Measurements from ENCODE around the gene SLC48A1. TPM values are rescaled to one million over a fixed set of nuclear protein-coding genes. Genes with fewer than 3 reads are reported as not detected.

Gene SLC48A1
- total RNA-seq = 23.3 and 26.2 TPM in 2 replicates
- polyA plus RNA-seq = 28.9 and 29.2 TPM in 2 replicates

- Histone ChIP-seq H3K4me3 (peak within 1 kb of the TSS; percentile 98), H3K27me3 (no peaks in the 10 kb centered on the region), H3K9me3 (ENCODE audit: low read depth) (no peaks in the 10 kb centered on the region), H3K36me3 (no peaks in the 10 kb centered on the region), H3K4me1 (ENCODE audit: low read depth) (peaks cover 5% of the 10 kb centered on the region), H3K27ac (peak within 1 kb of the TSS; percentile 58)
- peak; percentile 29 for TF ChIP-seq CTCF (IDR thresholded peaks at IDR 0.05; ENCODE audit: low read depth, low read length)
- DNase-seq (ENCODE audit: low read depth in 1 of 2, low spot score in 1 of 2) = peak; percentile 62 to 89
Observed at GRCh38 chr12:47773062-47773857, at the start of gene SLC48A1. SLC48A1 (plus strand) TSS chr12:47773238; CDS start chr12:47773305, 67 bp downstream.

- DNase-seq (ENCODE audit: low read depth in 1 of 2, low spot score in 1 of 2) = no peak
- H3K27me3 ChIP-seq = no peaks in the 10 kb centered on the region
- H3K9me3 ChIP-seq (ENCODE audit: low read depth) = no peaks in the 10 kb centered on the region
- H3K27ac ChIP-seq = no peak within 1 kb of the TSS
- peaks cover 13% of the 10 kb centered on the region for H3K4me1 ChIP-seq (ENCODE audit: low read depth)
- no peak within 1 kb of the TSS for H3K4me3 ChIP-seq
- H3K36me3 ChIP-seq = no peaks in the 10 kb centered on the region
- no peak for TF ChIP-seq CTCF (IDR thresholded peaks at IDR 0.05; ENCODE audit: low read depth, low read length)
Observed at GRCh38 chr12:47725091-47725772, 47.8 kb upstream of the SLC48A1 start, which contains the start of gene ENDOU. ENDOU (minus strand) TSS chr12:47725490; CDS start chr12:47725413, 77 bp downstream.

GRCh38 chr12:47725893-47726292 lies 47.1 kb upstream of the SLC48A1 start:
- TF ChIP-seq CTCF (IDR thresholded peaks at IDR 0.05; ENCODE audit: low read depth, low read length) = no peak
- Histone ChIP-seq H3K4me3 (no peak overlapping the region), H3K36me3 (no peaks in the 10 kb centered on the region), H3K9me3 (ENCODE audit: low read depth) (no peaks in the 10 kb centered on the region), H3K4me1 (ENCODE audit: low read depth) (peaks cover 18% of the 10 kb centered on the region), H3K27me3 (no peaks in the 10 kb centered on the region), H3K27ac (no peak overlapping the region)
- peak in 1 of 2 donors; percentile 79 for DNase-seq (ENCODE audit: low read depth in 1 of 2, low spot score in 1 of 2)

- Histone ChIP-seq H3K27ac (no peak overlapping the region), H3K27me3 (no peaks in the 10 kb centered on the region), H3K9me3 (ENCODE audit: low read depth) (no peaks in the 10 kb centered on the region), H3K4me1 (ENCODE audit: low read depth) (peaks cover 5% of the 10 kb centered on the region), H3K4me3 (no peak overlapping the region), H3K36me3 (no peaks in the 10 kb centered on the region)
- no peak for DNase-seq (ENCODE audit: low read depth in 1 of 2, low spot score in 1 of 2)
- TF ChIP-seq CTCF (IDR thresholded peaks at IDR 0.05; ENCODE audit: low read depth, low read length) = no peak
Observed at GRCh38 chr12:47729233-47729632, 43.8 kb upstream of the SLC48A1 start.

- no peak overlapping the region for H3K4me3 ChIP-seq
Observed at GRCh38 chr12:47730341-47730744, 42.7 kb upstream of the SLC48A1 start.

More at GRCh38 chr12:47730341-47730744, 42.7 kb upstream of the SLC48A1 start:
- no peaks in the 10 kb centered on the region for H3K9me3 ChIP-seq (ENCODE audit: low read depth)
- DNase-seq (ENCODE audit: low read depth in 1 of 2, low spot score in 1 of 2) = peak in 1 of 2 donors; percentile 21
- H3K4me1 ChIP-seq (ENCODE audit: low read depth) = peaks cover 11% of the 10 kb centered on the region
- H3K27me3 ChIP-seq = no peaks in the 10 kb centered on the region
- no peak for TF ChIP-seq CTCF (IDR thresholded peaks at IDR 0.05; ENCODE audit: low read depth, low read length)
- H3K27ac ChIP-seq = peak overlapping the region; percentile 5
- H3K36me3 ChIP-seq = no peaks in the 10 kb centered on the region
